DOHH2 (cell line): ENCODE results near the gene ZFHX3.

Experiments
- CTCF ChIP-seq: fragments of 200-600 bp; sonication (generic); IDR thresholded peaks from one replicate; pipeline ENCODE4 v1.5.1; 2014; ENCODE audit warnings: antibody characterized with exemption, mild to moderate bottlenecking, low read depth, low read length; ENCODE audit not compliant: poor library complexity, severe bottlenecking
- EZH2phosphoT487 ChIP-seq: fragments of 200-600 bp; sonication (generic); IDR thresholded peaks from 2 replicates; pipeline ENCODE4 v1.6.1; 2017; ENCODE audit warnings: borderline replicate concordance, mild to moderate bottlenecking, antibody characterized with exemption, low read length, moderate library complexity, mixed read lengths

GRCh38 chr16:73006026-73006425 lies 41.9 kb downstream of the ZFHX3 start:
- TF ChIP-seq EZH2phosphoT487 (no peak), CTCF (no peak)
